Mammary epithelial cell (primary cell): ENCODE measurements around the gene CAMK2A.

ENCODE experiments used
- EZH2 ChIP-seq: IDR thresholded peaks from 2 replicates; pipeline ENCODE4 v1.6.1; 2012; ENCODE audit warnings: low read length, inconsistent platforms, borderline replicate concordance
- TF ChIP-seq, protein P1 (sequence below), 2 donors: IDR thresholded peaks in 1 of 2; conservative IDR thresholded peaks in 1 of 2; 2 replicates each; pipeline ENCODE4 v1.5.1; 2011 to 2012; ENCODE audit warnings: inconsistent platforms in 2 of 2, low read length in 2 of 2, mild to moderate bottlenecking in 2 of 2, control low read depth in 1 of 2, low read depth in 1 of 2; ENCODE audit not compliant: insufficient read depth in 1 of 2; ENCODE audit errors: extremely low read depth in 1 of 2

GRCh38 chr5:150182774-150183173, 106.8 kb downstream of the CAMK2A start:
- TF ChIP-seq, protein P1, sequence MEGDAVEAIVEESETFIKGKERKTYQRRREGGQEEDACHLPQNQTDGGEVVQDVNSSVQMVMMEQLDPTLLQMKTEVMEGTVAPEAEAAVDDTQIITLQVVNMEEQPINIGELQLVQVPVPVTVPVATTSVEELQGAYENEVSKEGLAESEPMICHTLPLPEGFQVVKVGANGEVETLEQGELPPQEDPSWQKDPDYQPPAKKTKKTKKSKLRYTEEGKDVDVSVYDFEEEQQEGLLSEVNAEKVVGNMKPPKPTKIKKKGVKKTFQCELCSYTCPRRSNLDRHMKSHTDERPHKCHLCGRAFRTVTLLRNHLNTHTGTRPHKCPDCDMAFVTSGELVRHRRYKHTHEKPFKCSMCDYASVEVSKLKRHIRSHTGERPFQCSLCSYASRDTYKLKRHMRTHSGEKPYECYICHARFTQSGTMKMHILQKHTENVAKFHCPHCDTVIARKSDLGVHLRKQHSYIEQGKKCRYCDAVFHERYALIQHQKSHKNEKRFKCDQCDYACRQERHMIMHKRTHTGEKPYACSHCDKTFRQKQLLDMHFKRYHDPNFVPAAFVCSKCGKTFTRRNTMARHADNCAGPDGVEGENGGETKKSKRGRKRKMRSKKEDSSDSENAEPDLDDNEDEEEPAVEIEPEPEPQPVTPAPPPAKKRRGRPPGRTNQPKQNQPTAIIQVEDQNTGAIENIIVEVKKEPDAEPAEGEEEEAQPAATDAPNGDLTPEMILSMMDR (conservative IDR thresholded peaks at IDR 0.05 in 1 of 2, IDR thresholded peaks at IDR 0.05 in 1 of 2; ENCODE audit: extremely low read depth in 1 of 2, insufficient read depth in 1 of 2, low read depth in 1 of 2, low read length in 2 of 2): no peak
- TF ChIP-seq EZH2: no peak
